PFSK-1 (cell line): ENCODE data around the gene PPEF1.

Experiments
- FOXP2 ChIP-seq: optimal IDR thresholded peaks from 2 replicates; pipeline ENCODE3; 2011; ENCODE audit warnings: borderline replicate concordance, control low read depth, inconsistent platforms; ENCODE audit not compliant: insufficient read depth; ENCODE audit errors: extremely low read length, extremely low read depth
- POLR2AphosphoS5 ChIP-seq: IDR thresholded peaks from 2 replicates; pipeline ENCODE4 v1.6.1; 2012; ENCODE audit warnings: low read depth, mild to moderate bottlenecking, control low read depth, low read length, moderate library complexity
- REST ChIP-seq, 2 experiments: IDR thresholded peaks; 2 replicates each; pipeline versions ENCODE4 v1.6.1 to v1.8.0; 2011 to 2012; ENCODE audit warnings: low read depth in 2 of 2, low read length in 2 of 2, control low read depth in 1 of 2, inconsistent platforms in 1 of 2, mild to moderate bottlenecking in 1 of 2, moderate library complexity in 1 of 2; ENCODE audit not compliant: insufficient read depth in 1 of 2
- SIN3A ChIP-seq: IDR thresholded peaks from 2 replicates; pipeline ENCODE4 v1.6.1; 2012; ENCODE audit warnings: mild to moderate bottlenecking, low read length, moderate library complexity, borderline replicate concordance; ENCODE audit not compliant: insufficient read depth
- TAF1 ChIP-seq: IDR thresholded peaks from 2 replicates; pipeline ENCODE4 v1.6.1; 2012; ENCODE audit warnings: low read length, control low read depth, borderline replicate concordance; ENCODE audit not compliant: insufficient read depth

Gene PPEF1

DNA sequence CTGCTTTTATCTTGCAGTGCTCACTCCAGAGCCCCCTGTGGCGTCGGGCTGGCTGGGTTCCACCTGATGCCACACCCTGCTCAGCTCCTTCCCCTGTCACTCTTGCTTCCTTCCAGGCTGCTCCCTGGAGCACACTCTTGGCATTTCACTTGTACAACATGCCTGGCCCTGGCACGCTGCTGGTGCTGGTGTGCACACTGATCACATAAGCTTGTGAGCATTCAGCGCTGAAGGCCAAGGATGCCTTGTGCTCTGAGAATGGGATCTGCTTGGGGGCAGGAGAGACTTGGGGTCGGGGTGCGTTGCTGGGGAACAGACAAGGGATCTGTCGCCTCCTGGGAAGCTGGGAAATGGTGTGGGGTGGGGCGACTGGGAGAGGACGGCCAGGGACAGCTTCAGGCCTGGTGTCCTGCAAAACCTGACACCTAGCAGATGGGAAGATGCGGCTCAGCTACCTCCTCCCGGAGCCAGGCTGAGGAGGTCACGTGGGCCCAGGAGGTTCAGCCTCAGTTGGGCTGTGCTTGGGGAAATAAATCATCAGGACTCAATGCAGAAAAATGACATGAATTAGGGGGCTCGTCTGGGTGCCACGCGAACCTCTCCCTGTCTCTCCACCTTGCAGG is 167.9 kb downstream of the PPEF1 start:
- no peak for TF ChIP-seq POLR2AphosphoS5
- TF ChIP-seq SIN3A: no peak
- no peak for TF ChIP-seq REST (IDR thresholded peaks at IDR 0.05; ENCODE audit: insufficient read depth in 1 of 2, low read depth in 2 of 2, low read length in 2 of 2)
- TF ChIP-seq FOXP2: no peak
- TF ChIP-seq TAF1: no peak

DNA sequence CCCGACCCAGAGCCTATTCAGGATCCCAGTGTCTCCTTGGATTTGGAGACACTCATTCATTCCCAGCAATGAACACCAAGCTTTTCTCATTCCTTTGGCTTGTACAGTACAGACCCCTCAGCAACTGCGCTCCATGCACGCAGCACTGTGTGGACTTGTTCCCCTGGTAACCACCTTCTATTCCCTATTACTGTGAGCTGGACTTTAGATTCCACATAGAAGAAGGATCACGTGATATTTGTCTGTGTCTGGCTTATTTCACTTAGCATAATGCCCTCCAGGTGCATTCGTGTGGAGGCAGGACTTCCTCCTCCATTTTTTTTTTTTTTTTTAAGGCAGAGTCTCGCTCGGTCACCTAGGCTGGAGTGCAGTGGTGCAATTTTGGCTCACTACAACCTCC is 170.0 kb downstream of the PPEF1 start:
- TF ChIP-seq TAF1 (no peak), FOXP2 (no peak), POLR2AphosphoS5 (no peak), SIN3A (no peak), REST (IDR thresholded peaks at IDR 0.05; ENCODE audit: insufficient read depth in 1 of 2, low read depth in 2 of 2, low read length in 2 of 2) (no peak)
